ENCODE data around the gene ARHGAP30. TPM values are rescaled to one million over a fixed set of nuclear protein-coding genes. Genes with fewer than 3 reads are reported as not detected.

ARHGAP30 gene
- total and polyA plus RNA-seq, 2 experiments from 2014 or later: 0.21 TPM; not detected in 1

DNA sequence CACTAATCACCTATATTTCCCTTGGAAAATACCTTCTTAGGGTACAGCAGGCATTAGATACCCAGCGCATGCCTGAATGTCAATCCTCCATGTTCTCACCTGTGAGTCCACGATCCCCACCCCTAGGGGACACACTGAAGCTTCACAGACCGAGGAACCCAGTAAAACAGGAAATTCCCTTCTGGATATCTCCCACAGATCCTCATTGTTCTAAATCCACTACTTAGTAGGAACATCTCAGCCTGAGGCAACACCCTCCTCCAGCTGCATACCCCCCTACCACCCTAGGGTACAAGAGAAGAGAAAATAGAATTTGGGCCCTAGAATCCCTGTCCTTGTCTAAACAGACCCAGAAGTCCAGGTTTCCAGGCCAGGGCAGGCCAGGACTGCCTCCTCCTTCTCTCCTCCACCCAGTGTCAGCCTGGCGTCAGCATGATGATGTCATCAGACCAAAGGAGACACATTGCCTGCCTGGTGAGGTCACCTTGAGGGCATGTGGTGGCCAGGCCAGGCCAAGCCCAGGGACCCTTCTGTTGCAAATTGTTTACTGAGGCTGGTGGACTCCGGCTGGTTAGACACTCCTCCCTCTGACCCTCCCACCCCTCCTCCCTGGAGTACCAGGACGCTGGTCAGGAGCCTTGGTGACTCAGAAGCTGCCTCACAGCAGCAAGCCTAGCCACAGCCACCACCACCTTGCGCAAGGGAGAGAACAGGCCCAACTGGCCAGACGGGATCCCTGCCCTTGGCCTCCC, 13.5 kb upstream of the ARHGAP30 start:
- WGBS, 2 experiments (ENCODE audit: low coverage in 1 of 2, low lambda C conversion rate in 2 of 2, missing lambda C conversion rate in 2 of 2): 24 to 27% methylated on average over 7 to 8 of the region's 8 CpGs
- Histone ChIP-seq H3K4me2 (ENCODE audit: unreplicated experiment) (peak overlapping the region; percentile 42), H3K9ac (peak overlapping the region; percentile 74), H3K4me1 (ENCODE audit: insufficient read depth) (peaks cover 62% of the 10 kb centered on the region), H3F3A (ENCODE audit: insufficient read depth) (peaks cover 41% of the 10 kb centered on the region), H4K20me1 (ENCODE audit: insufficient read depth) (no peaks in the 10 kb centered on the region), H3K9me3 (ENCODE audit: low read depth) (no peaks in the 10 kb centered on the region), H3K79me2 (ENCODE audit: insufficient read depth) (no peaks in the 10 kb centered on the region), H3K4me3 (no peak overlapping the region), H2AFZ (peak overlapping the region; percentile 69), H3K27me3 (replicated peaks; ENCODE audit: insufficient read depth) (no peaks in the 10 kb centered on the region), H3K27ac (peak overlapping the region; percentile 88), H3K36me3 (ENCODE audit: low read depth) (no peaks in the 10 kb centered on the region), H3K9me2 (ENCODE audit: insufficient read depth) (no peaks in the 10 kb centered on the region)
- peak; percentile 98 for DNase-seq
- in situ Hi-C loops (cut with MboI): no loop called here
- TF ChIP-seq EZH2 (IDR thresholded peaks at IDR 0.05; ENCODE audit: insufficient read depth, poor library complexity, severe bottlenecking) (no peak), EZH2phosphoT487 (IDR thresholded peaks at IDR 0.05; ENCODE audit: insufficient read depth, low read depth) (no peak)

DNA sequence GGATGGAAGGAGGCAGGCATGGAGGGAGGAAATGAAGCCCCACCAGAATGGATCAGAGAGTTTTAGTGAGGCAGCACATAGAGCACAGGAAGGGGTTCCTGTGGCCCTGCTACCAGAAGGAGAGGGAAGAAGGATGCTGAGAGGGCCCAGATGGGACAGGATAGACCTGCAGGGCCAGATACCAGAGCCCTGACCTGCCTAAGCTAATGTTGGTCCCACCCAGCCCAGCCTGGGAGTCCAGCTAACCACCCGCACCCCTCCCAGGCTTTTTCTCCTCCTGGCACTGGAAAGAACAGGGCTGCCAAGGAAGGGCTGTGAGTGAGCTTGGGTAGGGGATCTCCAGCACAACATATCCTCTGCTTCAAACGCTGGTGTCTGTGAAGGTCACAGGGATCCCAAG, 12.8 kb upstream of the ARHGAP30 start:
- Histone ChIP-seq H2AFZ (no peak overlapping the region), H3F3A (ENCODE audit: insufficient read depth) (peaks cover 34% of the 10 kb centered on the region), H3K4me2 (ENCODE audit: unreplicated experiment) (no peak overlapping the region), H3K9me2 (ENCODE audit: insufficient read depth) (no peaks in the 10 kb centered on the region), H3K27me3 (replicated peaks; ENCODE audit: insufficient read depth) (no peaks in the 10 kb centered on the region), H3K4me1 (ENCODE audit: insufficient read depth) (peaks cover 55% of the 10 kb centered on the region), H3K36me3 (ENCODE audit: low read depth) (no peaks in the 10 kb centered on the region), H3K79me2 (ENCODE audit: insufficient read depth) (no peaks in the 10 kb centered on the region), H4K20me1 (ENCODE audit: insufficient read depth) (no peaks in the 10 kb centered on the region), H3K9me3 (ENCODE audit: low read depth) (no peaks in the 10 kb centered on the region), H3K4me3 (no peak overlapping the region), H3K9ac (peak overlapping the region; percentile 74; the same call in 1 of the 2 replicates), H3K27ac (peak overlapping the region; percentile 88)
- no peak for DNase-seq
- TF ChIP-seq EZH2phosphoT487 (IDR thresholded peaks at IDR 0.05; ENCODE audit: insufficient read depth, low read depth) (no peak), EZH2 (IDR thresholded peaks at IDR 0.05; ENCODE audit: insufficient read depth, poor library complexity, severe bottlenecking) (no peak)
- 97 to 100% methylated on average over 2 of the region's 2 CpGs for WGBS, 2 experiments (ENCODE audit: low coverage in 1 of 2, low lambda C conversion rate in 2 of 2, missing lambda C conversion rate in 2 of 2)
- in situ Hi-C loops (cut with MboI): no loop called here

DNA sequence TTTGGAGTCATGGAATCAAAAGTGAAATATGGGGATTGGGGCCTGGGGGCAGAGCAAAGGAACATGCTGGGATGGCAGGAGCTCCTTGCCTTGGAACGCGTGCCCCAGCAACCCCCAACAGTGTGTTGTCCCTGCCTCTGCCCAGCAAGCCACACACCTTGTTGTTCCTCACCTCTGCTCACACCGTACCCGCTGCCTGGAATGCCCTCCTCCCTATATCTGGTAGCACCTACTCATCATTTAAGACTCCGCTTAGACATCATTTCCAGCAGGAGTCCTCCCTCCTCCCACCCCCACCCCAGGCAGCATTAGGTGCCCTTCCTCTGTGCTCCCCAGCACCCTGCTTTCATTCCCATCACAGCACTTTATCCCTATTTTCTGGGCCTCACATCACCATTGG, 11.8 kb upstream of the ARHGAP30 start:
- Histone ChIP-seq H3K36me3 (ENCODE audit: low read depth) (no peaks in the 10 kb centered on the region), H3K4me2 (ENCODE audit: unreplicated experiment) (no peak overlapping the region), H3K27me3 (replicated peaks; ENCODE audit: insufficient read depth) (no peaks in the 10 kb centered on the region), H3K9me3 (ENCODE audit: low read depth) (no peaks in the 10 kb centered on the region), H3K9me2 (ENCODE audit: insufficient read depth) (no peaks in the 10 kb centered on the region), H2AFZ (peak overlapping the region; percentile 64; the same call in 1 of the 2 replicates), H3K9ac (peak overlapping the region; percentile 26), H3K4me3 (no peak overlapping the region), H4K20me1 (ENCODE audit: insufficient read depth) (no peaks in the 10 kb centered on the region), H3K4me1 (ENCODE audit: insufficient read depth) (peaks cover 54% of the 10 kb centered on the region), H3F3A (ENCODE audit: insufficient read depth) (peaks cover 31% of the 10 kb centered on the region), H3K27ac (peak overlapping the region; percentile 88), H3K79me2 (ENCODE audit: insufficient read depth) (no peaks in the 10 kb centered on the region)
- DNase-seq: no peak
- in situ Hi-C loops (cut with MboI): no loop called here
- TF ChIP-seq EZH2 (IDR thresholded peaks at IDR 0.05; ENCODE audit: insufficient read depth, poor library complexity, severe bottlenecking) (no peak), EZH2phosphoT487 (IDR thresholded peaks at IDR 0.05; ENCODE audit: insufficient read depth, low read depth) (no peak)
- WGBS, 2 experiments (ENCODE audit: low coverage in 1 of 2, low lambda C conversion rate in 2 of 2, missing lambda C conversion rate in 2 of 2): 74 to 87% methylated on average over 4 to 5 of the region's 5 CpGs

DNA sequence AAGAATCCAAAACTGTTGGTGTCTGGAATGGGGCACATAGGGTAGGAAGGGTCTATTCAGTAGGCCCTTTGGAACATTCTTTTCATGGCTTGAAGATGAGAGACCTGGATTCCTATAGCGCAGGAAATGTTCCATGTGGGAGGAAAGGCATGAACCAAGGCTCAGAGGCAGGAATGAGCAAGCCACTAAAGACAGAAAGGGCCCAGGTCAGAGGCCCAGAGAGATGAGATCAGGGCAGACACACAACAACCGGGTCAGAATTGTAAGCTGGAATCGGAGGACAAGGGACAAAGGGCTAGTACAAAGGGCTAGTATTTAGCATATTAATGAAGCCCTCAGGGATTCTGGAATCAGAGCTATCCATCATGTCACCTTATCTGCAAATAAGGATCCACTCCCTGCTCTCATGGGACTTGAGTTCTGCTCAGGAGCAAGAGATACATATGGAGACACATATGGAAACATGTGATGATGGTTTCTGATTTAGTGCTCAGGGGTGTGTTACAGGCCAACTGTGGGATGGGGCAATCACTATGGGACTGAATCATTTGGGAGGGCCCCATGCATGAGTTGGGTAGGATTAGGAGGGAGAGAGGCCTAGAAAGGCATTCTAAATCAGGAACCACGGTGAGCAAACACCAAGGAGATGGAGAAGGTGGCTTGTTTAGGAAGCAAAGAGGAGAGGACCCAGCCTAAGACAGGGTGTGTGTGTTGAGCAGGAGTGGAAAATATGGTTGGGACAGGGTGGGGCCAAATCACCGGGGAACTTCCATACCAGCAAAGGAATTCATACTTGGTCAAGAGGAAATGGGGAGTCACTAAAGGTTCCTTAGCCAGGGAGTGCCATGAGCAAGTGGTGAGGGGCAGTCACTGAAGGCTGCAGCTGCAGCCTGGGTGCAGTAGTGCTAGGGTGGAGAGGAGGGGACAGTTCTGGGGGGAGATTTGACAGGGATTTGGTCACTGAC, 11.0 kb upstream of the ARHGAP30 start:
- peak overlapping the region; percentile 88 for H3K27ac ChIP-seq
- H3K4me1 ChIP-seq (ENCODE audit: insufficient read depth): peaks cover 54% of the 10 kb centered on the region
- DNase-seq: peak; percentile 80
- H3K9me3 ChIP-seq (ENCODE audit: low read depth): no peaks in the 10 kb centered on the region
- peaks cover 31% of the 10 kb centered on the region for H3F3A ChIP-seq (ENCODE audit: insufficient read depth)
- H4K20me1 ChIP-seq (ENCODE audit: insufficient read depth): no peaks in the 10 kb centered on the region
- H2AFZ ChIP-seq: peak overlapping the region; percentile 64
- peak overlapping the region; percentile 26 for H3K9ac ChIP-seq
- in situ Hi-C loops (cut with MboI): no loop called here
- 37 to 45% methylated on average over 5 of the region's 5 CpGs for WGBS, 2 experiments (ENCODE audit: low coverage in 1 of 2, low lambda C conversion rate in 2 of 2, missing lambda C conversion rate in 2 of 2)
- no peaks in the 10 kb centered on the region for H3K27me3 ChIP-seq (replicated peaks; ENCODE audit: insufficient read depth)
- H3K4me2 ChIP-seq (ENCODE audit: unreplicated experiment): peak overlapping the region; percentile 46
- no peak overlapping the region for H3K4me3 ChIP-seq
- H3K36me3 ChIP-seq (ENCODE audit: low read depth): no peaks in the 10 kb centered on the region
- no peak for TF ChIP-seq EZH2 (IDR thresholded peaks at IDR 0.05; ENCODE audit: insufficient read depth, poor library complexity, severe bottlenecking)
- TF ChIP-seq EZH2phosphoT487 (IDR thresholded peaks at IDR 0.05; ENCODE audit: insufficient read depth, low read depth): no peak
- no peaks in the 10 kb centered on the region for H3K79me2 ChIP-seq (ENCODE audit: insufficient read depth)
- no peaks in the 10 kb centered on the region for H3K9me2 ChIP-seq (ENCODE audit: insufficient read depth)
